Occipital lobe (tissue), 2 donors: ENCODE data around the gene PRSS56. TPM values are rescaled to one million over a fixed set of nuclear protein-coding genes. Genes with fewer than 3 reads are reported as not detected.
"Not testable (repeated sequence)": the region's sequence is repeated elsewhere in the genome, so short reads cannot be mapped to it uniquely, and the experiment has no call there.

Experiments used
- DNase-seq: peaks from one replicate; lab custom pipeline; 2025; lab: John Stamatoyannopoulos, UW
- total RNA-seq: library from RNA; depleted of rRNA; stranded (reverse); fragments of >200 nt; gene quantifications from one replicate; pipeline ENCODE4 v1.2.3, GENCODE V29; 2014

PRSS56 gene
- total RNA-seq, 1 donor from 2014 or later: not detected

- DNase-seq: no peak
Measured at GRCh38 chr2:232525199-232525598, 5.0 kb downstream of the PRSS56 start.

- DNase-seq: no peak
Measured at GRCh38 chr2:232525791-232526371, 5.7 kb downstream of the PRSS56 start, which contains the start of gene CHRND. Gene CHRND, plus strand, starts transcription at chr2:232526160. Its CDS starts 56 bp downstream, at chr2:232526216.

- DNase-seq: no peak
Measured at GRCh38 chr2:232526372-232526941, 6.3 kb downstream of the PRSS56 start.

GRCh38 chr2:232527905-232528470 is 7.8 kb downstream of the PRSS56 start:
- no peak for DNase-seq

GRCh38 chr2:232528746-232529460 is 8.7 kb downstream of the PRSS56 start:
- DNase-seq: no peak

- DNase-seq: no peak
Measured at GRCh38 chr2:232529806-232530547, 9.8 kb downstream of the PRSS56 start.

- DNase-seq: no peak
Measured at GRCh38 chr2:232530626-232531260, 10.6 kb downstream of the PRSS56 start.

- no peak for DNase-seq
Measured at GRCh38 chr2:232532419-232532818, 12.2 kb downstream of the PRSS56 start.

- not testable (repeated sequence) for DNase-seq
Measured at GRCh38 chr2:232532821-232533220, 12.6 kb downstream of the PRSS56 start.

- no peak for DNase-seq
Measured at GRCh38 chr2:232533944-232534710, 13.9 kb downstream of the PRSS56 start.

- DNase-seq: no peak
Measured at GRCh38 chr2:232534940-232535651, 14.9 kb downstream of the PRSS56 start.

GRCh38 chr2:232535761-232536530 is 15.8 kb downstream of the PRSS56 start:
- no peak for DNase-seq

GRCh38 chr2:232537079-232537478 is 16.9 kb downstream of the PRSS56 start:
- DNase-seq: no peak

GRCh38 chr2:232537499-232537898 is 17.3 kb downstream of the PRSS56 start:
- no peak for DNase-seq

- no peak for DNase-seq
Measured at GRCh38 chr2:232538671-232539070, 18.5 kb downstream of the PRSS56 start.

GRCh38 chr2:232539298-232540231 is 19.4 kb downstream of the PRSS56 start, which contains the start of gene CHRNG:
Gene CHRNG, plus strand, starts transcription at chr2:232539692. Its CDS starts 56 bp downstream, at chr2:232539748.
- no peak for DNase-seq

- no peak for DNase-seq
Measured at GRCh38 chr2:232540441-232541041, 20.4 kb downstream of the PRSS56 start.
